GM23338 (cell line): ENCODE measurements around the gene EPHB2. TPM values are rescaled to one million over a fixed set of nuclear protein-coding genes. Genes with fewer than 3 reads are reported as not detected.

Experiments
- ATAC-seq: fragments of 200-7000 bp; cut with Tn5 transposase; 3 replicates; pipeline ENCODE4 v1.9.1; 2020
- DNase-seq: peaks from one replicate; pipeline ENCODE4 v3.0.0-alpha.2; 2015; ENCODE audit warnings: low spot score
- H2AFZ ChIP-seq: fragments of 200-600 bp; sonication (generic); 2 replicates; pipeline ENCODE4 v1.8.0; 2016; ENCODE audit warnings: antibody characterized with exemption, mild to moderate bottlenecking, moderate library complexity
- H3F3A ChIP-seq: fragments of 200-600 bp; sonication (generic); replicated peaks from 2 replicates; pipeline ENCODE4 v1.8.0; 2017; ENCODE audit warnings: antibody characterized with exemption, mixed run types, low read depth
- H3K27ac ChIP-seq: fragments of 200-600 bp; sonication (generic); 2 replicates; pipeline ENCODE4 v1.6.1; 2016; ENCODE audit warnings: low read depth
- H3K27me3 ChIP-seq: fragments of 200-600 bp; sonication (generic); 2 replicates; pipeline ENCODE4 v1.8.0; 2016; ENCODE audit warnings: mild to moderate bottlenecking, mixed run types, moderate library complexity; ENCODE audit not compliant: insufficient read depth
- H3K36me3 ChIP-seq: fragments of 200-600 bp; sonication (generic); 2 replicates; pipeline ENCODE4 v1.8.0; 2016; ENCODE audit warnings: mild to moderate bottlenecking; ENCODE audit not compliant: insufficient read depth
- H3K4me1 ChIP-seq: fragments of 200-600 bp; sonication (generic); 2 replicates; pipeline ENCODE4 v1.8.0; 2016; ENCODE audit warnings: mild to moderate bottlenecking, moderate library complexity; ENCODE audit not compliant: insufficient read depth
- H3K4me2 ChIP-seq: fragments of 200-600 bp; sonication (generic); 2 replicates; pipeline ENCODE4 v1.7.1; 2017; ENCODE audit warnings: mixed run types
- H3K4me3 ChIP-seq: fragments of 200-600 bp; sonication (generic); 2 replicates; pipeline ENCODE4 v1.6.1; 2016; ENCODE audit warnings: mixed run types
- H3K79me2 ChIP-seq: fragments of 200-600 bp; sonication (generic); replicated peaks from 2 replicates; pipeline ENCODE4 v1.8.0; 2017; ENCODE audit warnings: mild to moderate bottlenecking; ENCODE audit not compliant: insufficient read depth
- H3K9me2 ChIP-seq: fragments of 200-600 bp; sonication (generic); 2 replicates; pipeline ENCODE4 v1.8.0; 2017; ENCODE audit not compliant: insufficient read depth
- H4K20me1 ChIP-seq: fragments of 200-600 bp; sonication (generic); replicated peaks from 2 replicates; pipeline ENCODE4 v1.8.0; 2017; ENCODE audit warnings: mild to moderate bottlenecking; ENCODE audit not compliant: insufficient read depth
- H3K27ac Mint-ChIP-seq: 2 replicates; pipeline ENCODE4 v1.8.0; 2020; ENCODE audit warnings: inconsistent platforms, mild to moderate bottlenecking, moderate library complexity, mixed read lengths
- H3K27me3 Mint-ChIP-seq: 3 replicates; pipeline ENCODE4 v1.8.0; 2022; ENCODE audit warnings: low read depth, mild to moderate bottlenecking, moderate library complexity, mixed read lengths, inconsistent platforms; ENCODE audit not compliant: insufficient read depth, poor library complexity
- H3K36me3 Mint-ChIP-seq: 3 replicates; pipeline ENCODE4 v1.8.0; 2021; ENCODE audit warnings: low read depth, mild to moderate bottlenecking, inconsistent platforms, moderate library complexity, mixed read lengths
- H3K4me1 Mint-ChIP-seq: 3 replicates; pipeline ENCODE4 v1.8.0; 2020; ENCODE audit warnings: mild to moderate bottlenecking, inconsistent platforms, mixed read lengths
- H3K4me3 Mint-ChIP-seq: 3 replicates; pipeline ENCODE4 v1.8.0; 2021; ENCODE audit warnings: moderate library complexity, mild to moderate bottlenecking, inconsistent platforms, mixed read lengths
- H3K9me3 Mint-ChIP-seq: 3 replicates; pipeline ENCODE4 v1.8.0; 2020; ENCODE audit warnings: moderate library complexity, mild to moderate bottlenecking, inconsistent platforms, mixed read lengths
- CREB1 ChIP-seq: fragments of 250-450 bp; sonication (Bioruptor Pico); IDR thresholded peaks from 2 replicates; pipeline ENCODE4 v1.5.0; 2020; ENCODE audit warnings: low read depth, mild to moderate bottlenecking, moderate library complexity
- CTCF ChIP-seq, 2 experiments: fragments of 200-600 bp in 1 of 2; sonication (generic) in 1 of 2; conservative IDR thresholded peaks; 2 replicates each; pipeline versions ENCODE4 v1.5.1 to v1.6.1; 2016 to 2017; ENCODE audit warnings: antibody characterized with exemption in 2 of 2, low read depth in 2 of 2, mild to moderate bottlenecking in 2 of 2, moderate library complexity in 1 of 2
- ETS1 ChIP-seq: IDR thresholded peaks from 2 replicates; pipeline ENCODE4 v1.6.1; 2016; ENCODE audit warnings: antibody characterized with exemption
- EZH2 ChIP-seq: fragments of 200-600 bp; sonication (generic); IDR thresholded peaks from one replicate; pipeline ENCODE4 v1.8.0; 2017; ENCODE audit warnings: antibody characterized with exemption, mild to moderate bottlenecking, low read depth; ENCODE audit not compliant: unreplicated experiment
- EZH2phosphoT487 ChIP-seq: fragments of 200-600 bp; sonication (generic); IDR thresholded peaks from one replicate; pipeline ENCODE4 v1.8.1; 2018; ENCODE audit warnings: antibody characterized with exemption; ENCODE audit not compliant: unreplicated experiment
- JUNB ChIP-seq: IDR thresholded peaks from one replicate; pipeline ENCODE4 v1.6.1; 2016; ENCODE audit warnings: antibody characterized with exemption; ENCODE audit not compliant: unreplicated experiment
- NANOG ChIP-seq: IDR thresholded peaks from 2 replicates; pipeline ENCODE4 v1.6.1; 2016; ENCODE audit warnings: antibody characterized with exemption, borderline replicate concordance
- POLR2AphosphoS5 ChIP-seq: IDR thresholded peaks from 2 replicates; pipeline ENCODE4 v1.6.1; 2016; ENCODE audit warnings: antibody characterized with exemption, low read depth
- REST ChIP-seq: IDR thresholded peaks from one replicate; pipeline ENCODE4 v1.6.1; 2018; ENCODE audit warnings: antibody characterized with exemption; ENCODE audit not compliant: unreplicated experiment
- STAT1 ChIP-seq: IDR thresholded peaks from one replicate; pipeline ENCODE4 v1.6.1; 2016; ENCODE audit warnings: antibody characterized with exemption; ENCODE audit not compliant: unreplicated experiment
- ZNF114 ChIP-seq: fragments of 250-450 bp; sonication (Bioruptor Pico); IDR thresholded peaks from 2 replicates; pipeline ENCODE4 v1.5.0; 2020; ENCODE audit warnings: mild to moderate bottlenecking, moderate library complexity
- ZNF331 ChIP-seq: fragments of 250-450 bp; sonication (Bioruptor Pico); IDR thresholded peaks from 2 replicates; pipeline ENCODE4 v1.5.0; 2020; ENCODE audit warnings: low read depth, mild to moderate bottlenecking, moderate library complexity
- ZNF462 ChIP-seq: fragments of 250-450 bp; sonication (Bioruptor Pico); IDR thresholded peaks from 2 replicates; pipeline ENCODE4 v1.5.0; 2020; ENCODE audit warnings: mild to moderate bottlenecking, moderate library complexity
- polyA plus RNA-seq: library from polyadenylated mRNA; unstranded; fragments of >200 nt; fragmentation: Nextera tagmentation; extraction: Ambion mirVana; gene quantifications from 2 replicates; pipeline ENCODE4 v1.2.1, GENCODE V29; 2016
- total RNA-seq: library from RNA; depleted of rRNA; stranded (reverse); fragments of >200 nt; shearing (Covaris generic); gene quantifications from 2 replicates; pipeline ENCODE4 v1.2.3, GENCODE V29; 2014

The EPHB2 gene
- total and polyA plus RNA-seq, 2 experiments from 2014 or later = 4.1 to 20.1 TPM

GRCh38 chr1:22963044-22963677 is 252.5 kb downstream of the EPHB2 start:
- Histone ChIP-seq H3K4me1 (no peaks in the 10 kb centered on the region), H3K79me2 (no peaks in the 10 kb centered on the region), H3K27me3 (no peaks in the 10 kb centered on the region), H3K36me3 (no peaks in the 10 kb centered on the region), H3K4me3 (no peak overlapping the region), H2AFZ (no peak overlapping the region), H3K4me2 (no peak overlapping the region), H3K27ac (no peak overlapping the region), H3K9me2 (no peaks in the 10 kb centered on the region), H4K20me1 (no peaks in the 10 kb centered on the region), H3F3A (no peaks in the 10 kb centered on the region)
- H3K9me3 Mint-ChIP-seq = peaks cover 3% of the 10 kb centered on the region; the same call in 1 of the 3 replicates
- H3K27me3 Mint-ChIP-seq = peaks cover 2% of the 10 kb centered on the region
- H3K36me3 Mint-ChIP-seq = no peaks in the 10 kb centered on the region
- no peak overlapping the region for H3K4me3 Mint-ChIP-seq
- no peaks in the 10 kb centered on the region for H3K4me1 Mint-ChIP-seq
- no peak for TF ChIP-seq REST
- TF ChIP-seq ZNF462 = no peak
- TF ChIP-seq STAT1 = no peak
- TF ChIP-seq EZH2 = no peak
- no peak for TF ChIP-seq ZNF114
- no peak for TF ChIP-seq ETS1
- TF ChIP-seq NANOG = no peak
- no peak for TF ChIP-seq JUNB
- TF ChIP-seq EZH2phosphoT487 = no peak
- TF ChIP-seq CREB1 = no peak
- TF ChIP-seq ZNF331 (CRISPR knock-in tag) = no peak
- no peak for TF ChIP-seq CTCF (conservative IDR thresholded peaks at IDR 0.05; ENCODE audit: low read depth in 2 of 2)
- TF ChIP-seq POLR2AphosphoS5 = no peak
- H3K27ac Mint-ChIP-seq = no peak overlapping the region
- DNase-seq (no peak), ATAC-seq (no peak)
